ENCODE measurements around the gene CEP170B. TPM values are rescaled to one million over a fixed set of nuclear protein-coding genes. Genes with fewer than 3 reads are reported as not detected.
A peak's percentile ranks its signal among the peaks of the same experiment; 100 is the strongest.

CEP170B gene
- total and polyA plus RNA-seq, 2 donors from 2014 or later = 8.1 to 42.4 TPM

DNA sequence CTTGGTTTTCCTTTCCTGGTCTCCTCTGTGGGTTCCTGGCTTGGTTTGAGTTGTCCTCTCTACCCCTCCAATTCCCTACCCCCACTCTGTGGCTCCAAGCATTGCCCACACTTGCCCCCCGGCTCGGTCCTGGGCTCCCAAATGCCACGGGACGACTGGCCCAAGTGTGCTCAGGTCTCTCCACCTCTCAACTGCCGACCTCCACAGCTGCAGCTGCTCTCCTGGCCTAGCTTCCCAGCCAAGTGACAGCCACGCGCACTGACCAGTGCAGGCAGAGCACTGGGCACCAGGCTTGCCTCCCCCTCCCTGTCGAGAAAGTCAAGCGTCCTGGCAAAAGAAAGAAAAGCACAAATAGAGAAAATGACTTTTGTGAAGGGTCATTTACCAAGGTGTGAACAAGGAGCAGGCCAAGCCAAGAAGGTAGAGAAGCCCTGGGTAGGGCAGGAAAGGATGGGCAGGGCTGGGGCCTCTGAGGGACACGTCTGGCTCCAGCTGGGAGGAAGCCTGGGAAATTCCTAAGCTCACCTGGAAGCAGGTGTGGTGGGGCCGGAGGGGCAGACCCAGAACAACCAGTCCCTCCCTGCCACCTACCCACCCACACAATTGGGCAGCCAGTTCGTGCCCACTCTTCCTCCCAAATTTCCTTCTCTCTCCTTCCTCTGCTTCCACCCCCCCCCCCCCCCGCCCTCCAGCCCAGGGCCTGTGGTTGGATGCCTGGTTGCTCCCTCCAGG, 1.8 kb upstream of the CEP170B start:
- H3K27me3 ChIP-seq (ENCODE audit: control insufficient read depth, insufficient read depth, low read length) = peaks cover 2% of the 10 kb centered on the region
- no peak for TF ChIP-seq CTCF (IDR thresholded peaks at IDR 0.05; ENCODE audit: borderline replicate concordance, extremely low read depth, insufficient read depth)
- FAIRE-seq (no peak), DNase-seq (peak in 1 of 5 donors; percentile 61)
- intact Hi-C loops (cut with DNase I) = no loop called here
- peak overlapping the region in 2 of 3 donors; percentile 62 to 71 for H3K4me3 ChIP-seq (ENCODE audit: low read length in 3 of 3)
- H3K9me3 ChIP-seq (ENCODE audit: control insufficient read depth in 2 of 3, insufficient read depth in 1 of 3, low read length in 3 of 3) = no peaks in the 10 kb centered on the region
- no peaks in the 10 kb centered on the region for H3K36me3 ChIP-seq (ENCODE audit: control insufficient read depth in 2 of 3, insufficient read depth in 3 of 3, low read length in 3 of 3)
- H3K4me1 ChIP-seq (ENCODE audit: control insufficient read depth in 2 of 3, insufficient read depth in 2 of 3, low read depth in 1 of 3, low read length in 3 of 3) = peaks cover 0 to 18% (median 4%) of the 10 kb centered on the region in 3 donors
- H3K27ac ChIP-seq (ENCODE audit: low read depth in 2 of 2, low read length in 2 of 2) = no peak overlapping the region
- no peak overlapping the region for H3K9ac ChIP-seq (ENCODE audit: low read length in 3 of 3)

DNA sequence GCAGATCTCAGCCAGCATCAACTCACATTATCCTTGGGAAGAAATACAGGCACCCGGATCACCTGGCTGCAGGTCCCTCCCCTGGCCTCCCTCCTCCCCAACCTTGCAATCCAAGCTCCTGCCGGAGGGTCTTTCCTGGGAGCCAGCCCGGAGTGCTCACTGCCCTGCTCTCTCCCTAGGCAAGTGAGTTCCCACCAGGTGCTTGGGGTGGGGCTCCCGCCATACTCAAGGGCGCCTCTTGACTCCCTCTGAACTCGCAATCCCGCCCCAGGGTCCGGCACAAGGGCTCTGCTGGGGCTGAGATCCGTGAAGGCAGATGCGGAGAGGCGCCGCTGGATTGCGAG, 1.2 kb upstream of the CEP170B start:
- no peak overlapping the region for H3K27ac ChIP-seq (ENCODE audit: low read depth in 2 of 2, low read length in 2 of 2)
- no peak overlapping the region for H3K9ac ChIP-seq (ENCODE audit: low read length in 3 of 3)
- no peak for FAIRE-seq
- peaks cover 2% of the 10 kb centered on the region for H3K27me3 ChIP-seq (ENCODE audit: control insufficient read depth, insufficient read depth, low read length)
- no peaks in the 10 kb centered on the region for H3K9me3 ChIP-seq (ENCODE audit: control insufficient read depth in 2 of 3, insufficient read depth in 1 of 3, low read length in 3 of 3)
- peaks cover 0 to 18% (median 4%) of the 10 kb centered on the region in 3 donors for H3K4me1 ChIP-seq (ENCODE audit: control insufficient read depth in 2 of 3, insufficient read depth in 2 of 3, low read depth in 1 of 3, low read length in 3 of 3)
- peak overlapping the region; percentile 6 to 71 (median 62) for H3K4me3 ChIP-seq (ENCODE audit: low read length in 3 of 3)
- intact Hi-C loops (cut with DNase I) = no loop called here
- no peak for TF ChIP-seq CTCF (IDR thresholded peaks at IDR 0.05; ENCODE audit: borderline replicate concordance, extremely low read depth, insufficient read depth)
- peak in 1 of 5 donors; percentile 83 for DNase-seq
- H3K36me3 ChIP-seq (ENCODE audit: control insufficient read depth in 2 of 3, insufficient read depth in 3 of 3, low read length in 3 of 3) = no peaks in the 10 kb centered on the region

- DNase-seq (peak; percentile 76 to 89 (median 84)), FAIRE-seq (no peak)
- intact Hi-C loops (cut with DNase I) = no loop called here
Measured at GRCh38 chr14:104864267-104865080, 594 bp upstream of the CEP170B start.

More at GRCh38 chr14:104864267-104865080, 594 bp upstream of the CEP170B start:
- peaks cover 0 to 4% (median 0%) of the 10 kb centered on the region in 3 donors for H3K36me3 ChIP-seq (ENCODE audit: control insufficient read depth in 2 of 3, insufficient read depth in 3 of 3, low read length in 3 of 3)
- H3K9me3 ChIP-seq (ENCODE audit: control insufficient read depth in 2 of 3, insufficient read depth in 1 of 3, low read length in 3 of 3) = no peaks in the 10 kb centered on the region
- H3K4me1 ChIP-seq (ENCODE audit: control insufficient read depth in 2 of 3, insufficient read depth in 2 of 3, low read depth in 1 of 3, low read length in 3 of 3) = peaks cover 0 to 18% (median 4%) of the 10 kb centered on the region in 3 donors
- no peak for TF ChIP-seq CTCF (IDR thresholded peaks at IDR 0.05; ENCODE audit: borderline replicate concordance, extremely low read depth, insufficient read depth)
- peak overlapping the region in 1 of 3 donors; percentile 34 for H3K9ac ChIP-seq (ENCODE audit: low read length in 3 of 3)
- H3K27ac ChIP-seq (ENCODE audit: low read depth in 2 of 2, low read length in 2 of 2) = peak overlapping the region; percentile 67 to 85
- peak overlapping the region; percentile 30 to 71 (median 62) for H3K4me3 ChIP-seq (ENCODE audit: low read length in 3 of 3)
- peaks cover 2% of the 10 kb centered on the region for H3K27me3 ChIP-seq (ENCODE audit: control insufficient read depth, insufficient read depth, low read length)
